ENCODE results near the gene PUS7L. TPM values are rescaled to one million over a fixed set of nuclear protein-coding genes. Genes with fewer than 3 reads are reported as not detected.
A peak's percentile ranks its signal among the peaks of the same experiment; 100 is the strongest.

PUS7L gene
- polyA plus RNA-seq (2013, experiment 1 of 2), result 7.1 TPM
- polyA plus RNA-seq (2013, experiment 2 of 2), result 5.8 TPM

GRCh38 chr12:43758728-43759563 is at the start of gene PUS7L, which contains the start of gene IRAK4:
Gene PUS7L (minus strand): TSS chr12:43758790. CDS start chr12:43755245, 3,545 bp downstream.
Gene IRAK4 (plus strand): TSS chr12:43758951. CDS start chr12:43768112, 9,161 bp downstream.
- H3K27me3 ChIP-seq (ENCODE audit: control insufficient read depth in 1 of 2, insufficient read depth in 1 of 2, low read length in 2 of 2), result no peaks in the 10 kb centered on the region
- no peak within 1 kb of the TSS for H2AK5ac ChIP-seq (ENCODE audit: low read length, severe bottlenecking)
- no peak within 1 kb of the TSS for H2BK5ac ChIP-seq (ENCODE audit: low read depth, low read length, poor library complexity, severe bottlenecking)
- peak within 1 kb of the TSS; percentile 48 for H2BK15ac ChIP-seq (ENCODE audit: low read depth, poor library complexity, severe bottlenecking)
- H3K4me1 ChIP-seq (ENCODE audit: control insufficient read depth, insufficient read depth, low read depth, low read length), result peaks cover 3% of the 10 kb centered on the region
- peak within 1 kb of the TSS; percentile 87 for H4K8ac ChIP-seq (ENCODE audit: low read length)
- H4K91ac ChIP-seq (ENCODE audit: low read length), result peak within 1 kb of the TSS; percentile 7
- peak within 1 kb of the TSS; percentile 59 for H3K27ac ChIP-seq (ENCODE audit: low read length, poor library complexity, severe bottlenecking)
- H3K14ac ChIP-seq (ENCODE audit: low read length in 2 of 2), result peak within 1 kb of the TSS in 1 of 2 experiments; percentile 26
- H2AFZ ChIP-seq (ENCODE audit: low read depth, low read length), result peak within 1 kb of the TSS; percentile 83
- peak within 1 kb of the TSS in 1 of 2 experiments; percentile 72 for H3K18ac ChIP-seq (ENCODE audit: low read depth in 1 of 2, low read length in 2 of 2)
- peak; percentile 93 for DNase-seq
- peak within 1 kb of the TSS; percentile 95 for H3K9ac ChIP-seq (ENCODE audit: low read length)
- H3K36me3 ChIP-seq (ENCODE audit: control insufficient read depth in 1 of 2, insufficient read depth in 2 of 2, low read depth in 1 of 2, low read length in 2 of 2), result peaks cover 0 to 20% of the 10 kb centered on the region in 2 experiments
- no peak within 1 kb of the TSS for H2BK12ac ChIP-seq (ENCODE audit: low read length in 2 of 2)
- H2BK120ac ChIP-seq (ENCODE audit: low read depth, low read length), result no peak within 1 kb of the TSS
- peak within 1 kb of the TSS; percentile 63 for H3K4me2 ChIP-seq (ENCODE audit: low read length, poor library complexity, severe bottlenecking)
- H3K4me3 ChIP-seq (ENCODE audit: insufficient read depth in 1 of 2, low read depth in 1 of 2, low read length in 2 of 2), result peak within 1 kb of the TSS; percentile 66 to 93
- 50% methylated on average over 54 of the region's 54 CpGs for WGBS
- peak within 1 kb of the TSS in 1 of 2 experiments; percentile 62 for H3K4ac ChIP-seq (ENCODE audit: low read depth in 1 of 2, low read length in 2 of 2)
- H3K79me1 ChIP-seq (replicated peaks; ENCODE audit: low read length, poor library complexity, severe bottlenecking), result peaks cover 1% of the 10 kb centered on the region
- no peaks in the 10 kb centered on the region for H3K9me3 ChIP-seq (ENCODE audit: control insufficient read depth, low read length)
- no peak within 1 kb of the TSS for H3K23ac ChIP-seq (ENCODE audit: low read length in 2 of 2)

- WGBS, result 97% methylated on average over 3 of the region's 3 CpGs
- H4K8ac ChIP-seq (ENCODE audit: low read length), result no peak overlapping the region
- no peak overlapping the region for H2BK15ac ChIP-seq (ENCODE audit: low read depth, poor library complexity, severe bottlenecking)
- H2BK120ac ChIP-seq (ENCODE audit: low read depth, low read length), result no peak overlapping the region
- DNase-seq, result no peak
- H3K4ac ChIP-seq (ENCODE audit: low read depth in 1 of 2, low read length in 2 of 2), result no peak overlapping the region
- no peak overlapping the region for H3K27ac ChIP-seq (ENCODE audit: low read length, poor library complexity, severe bottlenecking)
- H3K4me1 ChIP-seq (ENCODE audit: control insufficient read depth, insufficient read depth, low read depth, low read length), result no peaks in the 10 kb centered on the region
- no peaks in the 10 kb centered on the region for H3K9me3 ChIP-seq (ENCODE audit: control insufficient read depth, low read length)
- peaks cover 0 to 12% of the 10 kb centered on the region in 2 experiments for H3K36me3 ChIP-seq (ENCODE audit: control insufficient read depth in 1 of 2, insufficient read depth in 2 of 2, low read depth in 1 of 2, low read length in 2 of 2)
- no peak overlapping the region for H2AK5ac ChIP-seq (ENCODE audit: low read length, severe bottlenecking)
- H3K14ac ChIP-seq (ENCODE audit: low read length in 2 of 2), result no peak overlapping the region
- H3K23ac ChIP-seq (ENCODE audit: low read length in 2 of 2), result no peak overlapping the region
- H3K18ac ChIP-seq (ENCODE audit: low read depth in 1 of 2, low read length in 2 of 2), result no peak overlapping the region
- no peak overlapping the region for H2BK12ac ChIP-seq (ENCODE audit: low read length in 2 of 2)
- H2BK5ac ChIP-seq (ENCODE audit: low read depth, low read length, poor library complexity, severe bottlenecking), result no peak overlapping the region
- no peak overlapping the region for H4K91ac ChIP-seq (ENCODE audit: low read length)
- no peak overlapping the region for H2AFZ ChIP-seq (ENCODE audit: low read depth, low read length)
- no peaks in the 10 kb centered on the region for H3K27me3 ChIP-seq (ENCODE audit: control insufficient read depth in 1 of 2, insufficient read depth in 1 of 2, low read length in 2 of 2)
- H3K4me2 ChIP-seq (ENCODE audit: low read length, poor library complexity, severe bottlenecking), result no peak overlapping the region
- H3K9ac ChIP-seq (ENCODE audit: low read length), result peak overlapping the region; percentile 95
- H3K4me3 ChIP-seq (ENCODE audit: insufficient read depth in 1 of 2, low read depth in 1 of 2, low read length in 2 of 2), result peak overlapping the region in 1 of 2 experiments; percentile 89
- H3K79me1 ChIP-seq (replicated peaks; ENCODE audit: low read length, poor library complexity, severe bottlenecking), result no peaks in the 10 kb centered on the region
Measured at GRCh38 chr12:43807386-43807785, 48.8 kb upstream of the PUS7L start.

GRCh38 chr12:43806737-43807072 is 48.1 kb upstream of the PUS7L start:
- no peak overlapping the region for H4K8ac ChIP-seq (ENCODE audit: low read length)
- H3K36me3 ChIP-seq (ENCODE audit: control insufficient read depth in 1 of 2, insufficient read depth in 2 of 2, low read depth in 1 of 2, low read length in 2 of 2), result peaks cover 1 to 19% of the 10 kb centered on the region in 2 experiments
- no peak overlapping the region for H3K4ac ChIP-seq (ENCODE audit: low read depth in 1 of 2, low read length in 2 of 2)
- H4K91ac ChIP-seq (ENCODE audit: low read length), result no peak overlapping the region
- H3K18ac ChIP-seq (ENCODE audit: low read depth in 1 of 2, low read length in 2 of 2), result no peak overlapping the region
- H2BK5ac ChIP-seq (ENCODE audit: low read depth, low read length, poor library complexity, severe bottlenecking), result no peak overlapping the region
- H3K9me3 ChIP-seq (ENCODE audit: control insufficient read depth, low read length), result no peaks in the 10 kb centered on the region
- no peak overlapping the region for H2AK5ac ChIP-seq (ENCODE audit: low read length, severe bottlenecking)
- no peaks in the 10 kb centered on the region for H3K27me3 ChIP-seq (ENCODE audit: control insufficient read depth in 1 of 2, insufficient read depth in 1 of 2, low read length in 2 of 2)
- H3K79me1 ChIP-seq (replicated peaks; ENCODE audit: low read length, poor library complexity, severe bottlenecking), result no peaks in the 10 kb centered on the region
- no peak overlapping the region for H2AFZ ChIP-seq (ENCODE audit: low read depth, low read length)
- 27% methylated on average over 3 of the region's 3 CpGs for WGBS
- peak overlapping the region; percentile 94 for H3K27ac ChIP-seq (ENCODE audit: low read length, poor library complexity, severe bottlenecking)
- no peak overlapping the region for H2BK15ac ChIP-seq (ENCODE audit: low read depth, poor library complexity, severe bottlenecking)
- H3K23ac ChIP-seq (ENCODE audit: low read length in 2 of 2), result no peak overlapping the region
- no peak overlapping the region for H2BK12ac ChIP-seq (ENCODE audit: low read length in 2 of 2)
- H2BK120ac ChIP-seq (ENCODE audit: low read depth, low read length), result no peak overlapping the region
- H3K4me1 ChIP-seq (ENCODE audit: control insufficient read depth, insufficient read depth, low read depth, low read length), result no peaks in the 10 kb centered on the region
- no peak overlapping the region for H3K14ac ChIP-seq (ENCODE audit: low read length in 2 of 2)
- peak overlapping the region in 1 of 2 experiments; percentile 89 for H3K4me3 ChIP-seq (ENCODE audit: insufficient read depth in 1 of 2, low read depth in 1 of 2, low read length in 2 of 2)
- DNase-seq, result no peak
- H3K9ac ChIP-seq (ENCODE audit: low read length), result peak overlapping the region; percentile 95
- no peak overlapping the region for H3K4me2 ChIP-seq (ENCODE audit: low read length, poor library complexity, severe bottlenecking)

All from mesenchymal stem cell (in vitro differentiated cells and primary cell).